Breast epithelium (tissue), 4 donors: Measurements from ENCODE around the gene ZFPL1. TPM values are rescaled to one million over a fixed set of nuclear protein-coding genes. Genes with fewer than 3 reads are reported as not detected.
A peak's percentile ranks its signal among the peaks of the same experiment; 100 is the strongest.

Experiments
- DNase-seq, 2 donors: peaks; one replicate each; pipeline ENCODE4 v3.0.0-alpha.2; 2019; ENCODE audit warnings: low spot score in 2 of 2
- H3K27ac ChIP-seq, 2 donors: fragments of 200-600 bp; sonication (generic) in 1 of 2; one replicate each; pipeline ENCODE4 v1.5.1; 2016 to 2019; ENCODE audit warnings: mild to moderate bottlenecking in 1 of 2
- H3K27me3 ChIP-seq, 2 donors: fragments of 200-600 bp; sonication (generic) in 1 of 2; one replicate each; pipeline versions ENCODE4 v1.5.1 to v1.6.0; 2017 to 2019; ENCODE audit warnings: control low read depth in 1 of 2, mild to moderate bottlenecking in 1 of 2
- H3K36me3 ChIP-seq: fragments of 200-600 bp; one replicate; pipeline ENCODE4 v1.5.1; 2019
- H3K4me1 ChIP-seq, 2 donors: fragments of 200-600 bp; sonication (generic); one replicate each; pipeline ENCODE4 v1.5.1; 2016 to 2019; ENCODE audit warnings: control low read depth in 1 of 2
- H3K4me3 ChIP-seq, 3 donors: fragments of 200-600 bp; sonication (generic); 1 replicate in 2 of 3; 2 replicates in 1 of 3; pipeline ENCODE4 v1.5.1; 2016 to 2019; ENCODE audit warnings: mild to moderate bottlenecking in 3 of 3, moderate library complexity in 2 of 3
- H3K9me3 ChIP-seq, 2 donors: fragments of 200-600 bp; sonication (generic) in 1 of 2; one replicate each; pipeline ENCODE4 v1.5.1; 2016 to 2019; ENCODE audit warnings: control low read depth in 1 of 2
- POLR2A ChIP-seq: fragments of 450-650 bp; IDR thresholded peaks from one replicate; pipeline ENCODE4 v1.6.1; 2016; ENCODE audit warnings: antibody characterized with exemption, mild to moderate bottlenecking, moderate library complexity
- POLR2AphosphoS5 ChIP-seq, 3 donors: sonication (generic); formaldehyde crosslinking; IDR thresholded peaks; one replicate each; pipeline ENCODE4 v1.6.1; 2017; ENCODE audit warnings: antibody characterized with exemption in 3 of 3
- intact Hi-C: fragments of 100-400 bp; cut with DNase I; formaldehyde crosslinking; loops from one replicate; pipeline ENCODE4 v1.15.1; 2023; ENCODE audit warnings: low total_unique reads
- total RNA-seq, 3 donors: library from RNA; depleted of rRNA; stranded (reverse); fragments of >200 nt; gene quantifications; one replicate each; pipeline ENCODE4 v1.1.0, GENCODE V29; 2016
- TF ChIP-seq, protein P1 (sequence below), 3 donors: fragments of 450-650 bp; IDR thresholded peaks; one replicate each; pipeline ENCODE4 v1.5.1; 2016 to 2017; ENCODE audit warnings: antibody characterized with exemption in 3 of 3, mild to moderate bottlenecking in 3 of 3, moderate library complexity in 3 of 3

Gene ZFPL1
- total RNA-seq, 3 donors from 2014 or later: 33.8 to 44.1 (median 44.0) TPM

DNA sequence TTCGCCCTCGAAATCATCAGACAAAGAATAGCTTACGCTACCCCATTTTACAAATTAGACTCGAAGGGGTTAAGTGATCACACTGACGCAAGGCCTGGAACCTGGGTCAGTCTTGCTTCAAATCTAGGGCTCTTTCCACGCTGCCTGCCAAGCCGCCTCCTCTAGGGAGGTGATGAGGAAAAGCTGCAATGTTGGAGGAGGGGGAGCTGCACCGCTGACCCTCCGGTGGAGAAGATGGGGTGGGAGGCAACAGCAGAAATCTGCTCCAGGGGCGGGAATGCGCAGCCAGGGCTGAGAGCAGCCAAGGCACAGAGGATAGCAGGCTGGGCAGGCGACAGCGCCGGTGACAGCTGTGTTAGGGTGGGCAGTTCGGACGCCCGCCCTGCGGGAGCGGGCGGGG, 49.7 kb downstream of the ZFPL1 start:
- peaks cover 23% of the 10 kb centered on the region for H3K36me3 ChIP-seq
- no peaks in the 10 kb centered on the region for H3K27me3 ChIP-seq
- no peaks in the 10 kb centered on the region for H3K9me3 ChIP-seq
- intact Hi-C loops: no loop called here
- H3K4me1 ChIP-seq: peaks cover 6 to 26% of the 10 kb centered on the region in 2 donors
- peak overlapping the region; percentile 88 to 93 (median 92) for H3K4me3 ChIP-seq
- TF ChIP-seq POLR2AphosphoS5 (IDR thresholded peaks at IDR 0.05) (no peak), POLR2A (no peak)
- H3K27ac ChIP-seq: peak overlapping the region; percentile 96 to 99
- no peak for DNase-seq

DNA sequence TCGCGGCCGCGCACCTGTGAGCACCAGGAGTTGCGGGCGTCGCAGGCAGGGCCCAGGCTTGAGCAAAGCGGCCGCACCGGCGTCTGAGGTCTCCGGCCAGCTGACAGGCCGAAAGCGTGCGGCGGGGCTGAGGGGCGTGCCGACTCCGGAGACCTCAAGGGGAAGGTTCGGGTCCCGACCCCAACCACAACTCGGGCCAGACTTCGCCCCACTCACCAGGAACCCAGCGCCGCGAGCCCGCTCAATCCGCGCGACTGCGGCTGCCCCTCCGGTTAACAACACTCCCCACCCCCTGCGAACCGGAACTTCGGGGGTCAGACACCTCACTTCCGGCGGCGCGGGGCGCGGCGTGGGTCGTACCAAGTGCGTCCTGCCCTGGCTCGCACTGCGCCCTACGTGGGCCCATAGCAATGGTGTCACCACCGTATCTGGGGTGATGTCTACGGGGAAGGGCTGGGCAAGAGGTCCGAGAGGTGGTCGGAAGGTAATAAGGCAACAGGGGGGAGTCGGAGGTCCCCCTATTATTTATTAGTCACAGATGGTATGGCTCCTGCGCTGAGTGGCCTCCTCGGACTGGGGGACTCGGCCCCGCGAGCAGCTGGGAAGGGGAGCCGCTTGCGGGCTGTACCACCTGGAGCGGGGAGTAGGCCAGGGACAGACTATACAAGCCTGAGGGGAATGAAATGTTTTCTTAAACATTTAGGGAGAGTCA, 50.4 kb downstream of the ZFPL1 start, which contains the start of gene SYVN1:
Gene SYVN1, minus strand, starts transcription at position 280 of the 712 bp plus-strand sequence. CDS start 918 bp downstream, outside the sequence.
- peak within 1 kb of the TSS; percentile 88 to 93 (median 92) for H3K4me3 ChIP-seq

DNA sequence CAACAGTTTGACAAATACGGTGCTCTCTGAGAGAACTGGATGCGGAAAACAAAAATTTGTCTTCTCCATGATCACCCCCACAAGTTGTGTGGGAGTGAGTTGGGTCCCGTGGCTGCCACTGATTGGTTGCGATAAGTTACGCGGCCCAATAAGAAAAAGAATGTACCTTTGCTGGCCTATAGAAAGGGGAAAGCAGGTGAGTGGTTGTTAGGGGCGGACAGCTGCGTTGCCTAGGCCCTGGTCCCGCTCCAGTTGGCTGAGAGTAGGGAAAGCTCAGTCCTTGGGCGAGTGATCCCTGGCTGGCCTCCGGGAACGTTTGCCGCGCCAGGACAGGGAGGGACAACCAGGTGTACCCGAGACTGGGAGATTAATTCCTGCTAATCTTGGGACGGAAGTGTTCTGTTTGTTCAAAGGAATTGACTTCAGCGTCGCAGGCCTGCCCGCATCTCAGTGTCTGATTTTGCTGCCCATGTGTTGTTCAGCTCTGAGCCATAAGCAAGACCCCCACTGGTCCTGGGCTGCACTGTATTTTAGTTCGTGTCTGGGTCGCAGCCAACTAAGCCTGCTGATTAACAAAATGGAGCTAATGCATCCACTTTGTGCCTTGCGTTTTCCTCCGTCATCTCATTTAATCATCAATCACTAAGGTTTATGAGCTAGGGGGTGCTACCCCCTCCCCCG, 51.1 kb downstream of the ZFPL1 start:
- Histone ChIP-seq H3K4me3 (peak overlapping the region; percentile 88 to 93 (median 92)), H3K27me3 (no peaks in the 10 kb centered on the region), H3K9me3 (no peaks in the 10 kb centered on the region), H3K27ac (peak overlapping the region; percentile 96 to 99), H3K4me1 (peaks cover 6 to 26% of the 10 kb centered on the region in 2 donors), H3K36me3 (peaks cover 14% of the 10 kb centered on the region)
- intact Hi-C loops: no loop called here
- TF ChIP-seq, protein P1, sequence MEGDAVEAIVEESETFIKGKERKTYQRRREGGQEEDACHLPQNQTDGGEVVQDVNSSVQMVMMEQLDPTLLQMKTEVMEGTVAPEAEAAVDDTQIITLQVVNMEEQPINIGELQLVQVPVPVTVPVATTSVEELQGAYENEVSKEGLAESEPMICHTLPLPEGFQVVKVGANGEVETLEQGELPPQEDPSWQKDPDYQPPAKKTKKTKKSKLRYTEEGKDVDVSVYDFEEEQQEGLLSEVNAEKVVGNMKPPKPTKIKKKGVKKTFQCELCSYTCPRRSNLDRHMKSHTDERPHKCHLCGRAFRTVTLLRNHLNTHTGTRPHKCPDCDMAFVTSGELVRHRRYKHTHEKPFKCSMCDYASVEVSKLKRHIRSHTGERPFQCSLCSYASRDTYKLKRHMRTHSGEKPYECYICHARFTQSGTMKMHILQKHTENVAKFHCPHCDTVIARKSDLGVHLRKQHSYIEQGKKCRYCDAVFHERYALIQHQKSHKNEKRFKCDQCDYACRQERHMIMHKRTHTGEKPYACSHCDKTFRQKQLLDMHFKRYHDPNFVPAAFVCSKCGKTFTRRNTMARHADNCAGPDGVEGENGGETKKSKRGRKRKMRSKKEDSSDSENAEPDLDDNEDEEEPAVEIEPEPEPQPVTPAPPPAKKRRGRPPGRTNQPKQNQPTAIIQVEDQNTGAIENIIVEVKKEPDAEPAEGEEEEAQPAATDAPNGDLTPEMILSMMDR (IDR thresholded peaks at IDR 0.05): no peak
- TF ChIP-seq POLR2A (no peak), POLR2AphosphoS5 (IDR thresholded peaks at IDR 0.05) (peak in 1 of 3 donors; percentile 46)
- DNase-seq: peak; percentile 97 to 98

More for the DNA sequence above, 50.4 kb downstream of the ZFPL1 start, which contains the start of gene SYVN1:
- peak; percentile 88 to 90 for DNase-seq
- TF ChIP-seq POLR2AphosphoS5 (IDR thresholded peaks at IDR 0.05) (peak; percentile 99 to 100 (median 100)), POLR2A (peak; percentile 98)
- TF ChIP-seq, protein P1 (IDR thresholded peaks at IDR 0.05): peak in 2 of 3 donors; percentile 15 to 31
- no peaks in the 10 kb centered on the region for H3K27me3 ChIP-seq
- intact Hi-C loops: no loop called here
- peak within 1 kb of the TSS; percentile 96 to 99 for H3K27ac ChIP-seq
- H3K4me1 ChIP-seq: peaks cover 6 to 26% of the 10 kb centered on the region in 2 donors
- H3K36me3 ChIP-seq: peaks cover 21% of the 10 kb centered on the region
- no peaks in the 10 kb centered on the region for H3K9me3 ChIP-seq

DNA sequence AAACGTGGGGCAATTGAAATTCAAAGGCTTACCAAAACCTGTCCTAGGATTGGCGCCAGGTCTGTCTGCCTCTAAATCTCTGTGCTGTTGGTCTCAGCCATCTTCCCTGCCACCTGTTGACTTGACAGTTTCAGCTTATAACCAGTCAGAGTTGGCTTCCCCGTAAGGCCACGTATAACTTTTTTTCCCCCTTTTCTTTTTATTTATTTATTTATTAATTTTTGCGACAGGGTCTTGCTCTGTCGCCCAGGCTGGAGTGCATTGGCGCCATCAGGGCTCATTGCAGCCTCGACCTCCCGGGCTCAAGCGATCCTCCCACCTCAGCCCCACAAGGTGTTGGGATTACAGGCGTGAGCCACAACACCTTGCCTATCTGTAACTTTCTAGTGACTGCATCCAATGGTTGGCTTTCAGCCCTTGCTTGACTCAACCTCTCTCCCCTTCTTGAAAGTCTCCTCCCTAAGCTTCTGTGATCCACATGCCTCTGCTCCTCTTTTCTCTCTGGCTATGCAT, 51.7 kb downstream of the ZFPL1 start:
- intact Hi-C loops: no loop called here
- TF ChIP-seq, protein P1 (IDR thresholded peaks at IDR 0.05): no peak
- no peak for TF ChIP-seq POLR2A
- TF ChIP-seq POLR2AphosphoS5 (IDR thresholded peaks at IDR 0.05): no peak

DNA sequence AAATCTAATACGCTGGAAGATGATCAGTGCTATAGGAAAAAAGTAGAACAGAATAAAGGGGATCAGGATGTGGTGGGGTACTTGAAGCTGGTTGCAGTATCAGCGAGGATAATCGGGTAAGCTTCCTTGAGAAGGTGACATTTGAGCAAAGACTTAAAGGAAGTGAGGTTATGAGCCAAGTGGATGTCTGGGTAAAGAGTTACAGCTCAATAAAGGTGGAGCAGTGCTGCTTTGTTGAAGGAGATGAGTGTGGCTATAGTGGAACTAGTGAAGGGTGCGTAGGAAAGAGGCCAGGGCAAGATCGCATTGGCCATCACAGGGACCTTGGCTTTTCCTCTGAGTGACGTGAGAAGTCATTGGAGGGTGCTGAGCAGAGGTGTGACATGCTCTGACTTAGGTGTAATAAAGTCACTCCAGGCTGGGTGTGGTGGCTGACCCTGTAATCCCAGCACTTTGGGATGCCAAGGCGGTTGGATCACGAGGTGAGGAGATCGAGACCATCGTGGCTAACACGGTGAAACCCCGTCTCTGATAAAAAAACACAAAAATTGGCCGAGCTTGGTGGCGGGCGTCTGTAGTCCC, 52.6 kb downstream of the ZFPL1 start:
- peaks cover 4% of the 10 kb centered on the region for H3K36me3 ChIP-seq
- peaks cover 6 to 26% of the 10 kb centered on the region in 2 donors for H3K4me1 ChIP-seq
- no peak for DNase-seq
- H3K9me3 ChIP-seq: no peaks in the 10 kb centered on the region
- intact Hi-C loops: no loop called here
- H3K27me3 ChIP-seq: no peaks in the 10 kb centered on the region
- no peak overlapping the region for H3K4me3 ChIP-seq
- TF ChIP-seq POLR2A (no peak), POLR2AphosphoS5 (IDR thresholded peaks at IDR 0.05) (no peak)
- TF ChIP-seq, protein P1 (IDR thresholded peaks at IDR 0.05): no peak
- H3K27ac ChIP-seq: peak overlapping the region in 1 of 2 donors; percentile 96

More for the DNA sequence above, 51.7 kb downstream of the ZFPL1 start:
- Histone ChIP-seq H3K27ac (peak overlapping the region; percentile 96 to 99), H3K9me3 (no peaks in the 10 kb centered on the region), H3K4me1 (peaks cover 6 to 26% of the 10 kb centered on the region in 2 donors), H3K27me3 (no peaks in the 10 kb centered on the region), H3K36me3 (peaks cover 11% of the 10 kb centered on the region), H3K4me3 (peak overlapping the region; percentile 88 to 93 (median 92))
- DNase-seq: no peak
